ENCODE measurements around the gene FOXF1.

- TF ChIP-seq CTCF (optimal IDR thresholded peaks at IDR 0.05 in 1 of 3, IDR thresholded peaks at IDR 0.05 in 1 of 3, conservative IDR thresholded peaks at IDR 0.05 in 1 of 3; ENCODE audit: extremely low read depth in 1 of 3, insufficient read depth in 2 of 3, low read length in 3 of 3) (no peak), EZH2 (IDR thresholded peaks at IDR 0.05; ENCODE audit: low read length) (no peak)
These were observed 6.3 kb downstream of the FOXF1 start for GRCh38 chr16:86516623-86517003.

Data from keratinocyte (primary cell).